LNCaP clone FGC (cell line): Measurements from ENCODE around the gene PLXNC1.
A peak's percentile ranks its signal among the peaks of the same experiment; 100 is the strongest.

Experiments used
- DNase-seq: peaks from one replicate; pipeline ENCODE4 v3.0.0-alpha.2; 2011; ENCODE audit warnings: low read depth
- H3K4me3 ChIP-seq: 2 replicates; pipeline ENCODE4 v1.5.1; 2011; ENCODE audit warnings: mild to moderate bottlenecking, low read depth, low read length, control low read depth
- CTCF ChIP-seq: IDR thresholded peaks from 2 replicates; pipeline ENCODE4 v1.5.1; 2012; ENCODE audit warnings: mild to moderate bottlenecking; ENCODE audit not compliant: control insufficient read depth, insufficient read depth; ENCODE audit errors: extremely low read depth

PLXNC1 gene

DNA sequence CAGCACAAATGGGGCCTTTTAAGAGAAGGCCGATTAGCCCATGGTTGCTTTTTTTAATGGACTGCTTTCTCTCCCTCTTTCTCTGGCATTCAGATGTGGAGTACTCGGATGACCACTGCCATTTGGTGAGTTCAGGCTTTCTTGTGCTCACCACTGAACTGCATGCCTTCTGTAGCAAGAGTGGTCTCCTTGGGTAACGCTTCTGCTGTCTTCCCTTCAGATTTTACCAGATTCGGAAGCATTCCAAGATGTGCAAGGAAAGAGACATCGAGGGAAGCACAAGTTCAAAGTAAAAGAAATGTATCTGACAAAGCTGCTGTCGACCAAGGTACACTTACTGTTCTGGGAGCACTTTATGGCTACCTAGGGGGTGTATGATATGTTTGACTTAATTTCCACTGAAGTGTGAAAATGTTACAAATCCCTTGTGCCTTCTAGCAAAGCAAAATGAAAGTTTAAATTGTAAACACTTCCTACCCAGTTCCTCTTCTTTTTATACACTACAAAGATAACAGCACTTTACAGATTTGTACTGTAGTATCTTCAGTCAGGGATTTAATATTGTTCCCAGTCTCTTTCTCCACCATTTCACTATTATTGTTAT, 148.8 kb downstream of the PLXNC1 start:
- no peak for TF ChIP-seq CTCF
- DNase-seq, result no peak
- H3K4me3 ChIP-seq, result no peak overlapping the region

- H3K4me3 ChIP-seq, result no peak overlapping the region
- TF ChIP-seq CTCF, result no peak
- peak; percentile 41 for DNase-seq
Observed at GRCh38 chr12:94297876-94298505, 149.6 kb downstream of the PLXNC1 start.

- no peak for DNase-seq
- no peak for TF ChIP-seq CTCF
- H3K4me3 ChIP-seq, result no peak overlapping the region
Observed at GRCh38 chr12:94299846-94300245, 151.5 kb downstream of the PLXNC1 start.

GRCh38 chr12:94304012-94304411, 155.6 kb downstream of the PLXNC1 start:
- no peak overlapping the region for H3K4me3 ChIP-seq
- DNase-seq, result no peak
- no peak for TF ChIP-seq CTCF

- DNase-seq, result peak; percentile 30
- H3K4me3 ChIP-seq, result no peak overlapping the region
- no peak for TF ChIP-seq CTCF
Observed at GRCh38 chr12:94304566-94305061, 156.2 kb downstream of the PLXNC1 start.

- peak; percentile 45 for DNase-seq
- H3K4me3 ChIP-seq, result no peak overlapping the region
- no peak for TF ChIP-seq CTCF
Observed at GRCh38 chr12:94305130-94305957, 157.0 kb downstream of the PLXNC1 start.
